GM18870 (cell line): ENCODE measurements around the gene ARAP2.
"Not testable (repeated sequence)": the region's sequence is repeated elsewhere in the genome, so short reads cannot be mapped to it uniquely, and the experiment has no call there.

ENCODE experiments used
- ATAC-seq: cut with Tn5 transposase; IDR thresholded peaks from one replicate; pipeline ENCODE4 v1.9.1; 2021; ENCODE audit warnings: moderate library complexity; ENCODE audit not compliant: unreplicated experiment

ARAP2 gene

GRCh38 chr4:36183665-36184393 is 60.5 kb downstream of the ARAP2 start:
- no peak for ATAC-seq

GRCh38 chr4:36183232-36183631 is 61.1 kb downstream of the ARAP2 start:
- ATAC-seq: no peak

GRCh38 chr4:36182315-36182714 is 62.0 kb downstream of the ARAP2 start:
- ATAC-seq: not testable (repeated sequence)

GRCh38 chr4:36180206-36180605 is 64.1 kb downstream of the ARAP2 start:
- ATAC-seq: no peak

GRCh38 chr4:36178484-36178883 is 65.8 kb downstream of the ARAP2 start:
- ATAC-seq: no peak

GRCh38 chr4:36177946-36178345 is 66.4 kb downstream of the ARAP2 start:
- ATAC-seq: no peak

- ATAC-seq: no peak
Measured at GRCh38 chr4:36174570-36174969, 69.7 kb downstream of the ARAP2 start.

- no peak for ATAC-seq
Measured at GRCh38 chr4:36173905-36174304, 70.4 kb downstream of the ARAP2 start.

GRCh38 chr4:36172656-36173055 is 71.7 kb downstream of the ARAP2 start:
- ATAC-seq: no peak

- no peak for ATAC-seq
Measured at GRCh38 chr4:36168127-36168878, 76.0 kb downstream of the ARAP2 start.

GRCh38 chr4:36165631-36166005 is 78.7 kb downstream of the ARAP2 start:
- ATAC-seq: no peak

- no peak for ATAC-seq
Measured at GRCh38 chr4:36164900-36165630, 79.2 kb downstream of the ARAP2 start.

GRCh38 chr4:36163198-36163597 is 81.1 kb downstream of the ARAP2 start:
- ATAC-seq: no peak

GRCh38 chr4:36159208-36159607 is 85.1 kb downstream of the ARAP2 start:
- no peak for ATAC-seq

- no peak for ATAC-seq
Measured at GRCh38 chr4:36152735-36153134, 91.6 kb downstream of the ARAP2 start.

GRCh38 chr4:36142504-36142903 is 101.8 kb downstream of the ARAP2 start:
- ATAC-seq: no peak

GRCh38 chr4:36141186-36141585 is 103.1 kb downstream of the ARAP2 start:
- no peak for ATAC-seq

GRCh38 chr4:36140421-36140820 is 103.9 kb downstream of the ARAP2 start:
- no peak for ATAC-seq

- ATAC-seq: no peak
Measured at GRCh38 chr4:36138220-36138619, 106.1 kb downstream of the ARAP2 start.

GRCh38 chr4:36137336-36137735 is 107.0 kb downstream of the ARAP2 start:
- ATAC-seq: no peak

- ATAC-seq: no peak
Measured at GRCh38 chr4:36133658-36134057, 110.7 kb downstream of the ARAP2 start.

- no peak for ATAC-seq
Measured at GRCh38 chr4:36133086-36133485, 111.2 kb downstream of the ARAP2 start.
